ENCODE results near the gene CPA5. TPM values are rescaled to one million over a fixed set of nuclear protein-coding genes. Genes with fewer than 3 reads are reported as not detected.

The CPA5 gene
- total and polyA plus RNA-seq, 9 of the 15 experiments (the other 6 are each of a cell fraction or from before 2014, with no cell fraction given): 0.13 to 2.4 (median 0.91) TPM

DNA sequence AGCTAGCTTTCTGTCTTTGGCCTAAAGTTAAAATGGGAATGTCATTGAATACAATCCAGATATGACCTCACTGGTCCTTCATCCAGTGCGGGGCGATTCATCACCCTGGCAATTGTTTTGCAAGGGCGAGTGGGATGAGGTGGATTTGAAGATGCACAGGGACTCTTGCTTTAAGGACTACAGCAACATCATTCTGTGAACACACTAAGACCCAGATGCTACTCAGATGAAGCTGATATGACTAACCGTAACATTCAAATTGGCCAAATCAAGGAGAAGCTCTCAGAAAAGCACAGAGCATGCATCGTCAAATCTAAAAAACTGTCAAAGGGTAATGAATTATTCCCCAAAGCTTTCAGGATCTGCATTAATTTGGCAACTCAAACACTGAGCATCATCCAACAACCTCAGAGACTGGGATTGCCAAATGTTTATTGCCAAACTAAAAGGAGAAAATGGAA lies 48.5 kb downstream of the CPA5 start:
- no TSS peak for BruUV-seq (replicated peaks)
- H3K9me1 ChIP-seq (ENCODE audit: control insufficient read depth, insufficient read depth, low read length): no peaks in the 10 kb centered on the region
- H3K27ac ChIP-seq (ENCODE audit: extremely low read depth, low read depth, low read length): no peak overlapping the region
- POLR2A ChIA-PET: interaction anchor here (1.0 to 1.4 kb wide), 4 partner anchors 9 to 62 kb away, joined by 3 to 7 read pairs (median 4); no protein-coding TSS in a partner anchor
- intact Hi-C loops (cut with micrococcal nuclease) (no loop called here), in situ Hi-C loops (cut with MboI) (no loop called here)
- 49% methylated on average over 5 of the region's 5 CpGs for WGBS (ENCODE audit: insufficient coverage, low coverage, missing lambda C conversion rate)
- TF ChIP-seq MEIS2 (IDR thresholded peaks at IDR 0.05; ENCODE audit: partially characterized antibody): peak; percentile 2
- TF ChIP-seq KDM1A (IDR thresholded peaks at IDR 0.05): no peak
- TF ChIP-seq MECOM (CRISPR knock-in tag; IDR thresholded peaks at IDR 0.05): 0 out of 2 replicates have a peak, but pooled peaks have one; percentile 42
- no peaks in the 10 kb centered on the region for H4K20me1 ChIP-seq (replicated peaks; ENCODE audit: control insufficient read depth, insufficient read depth, low read length)
- no peaks in the 10 kb centered on the region for H3K9me3 ChIP-seq (replicated peaks; ENCODE audit: control insufficient read depth, insufficient read depth, low read depth, low read length)
- H3K9ac ChIP-seq (ENCODE audit: insufficient read depth in 1 of 2, low read depth in 2 of 2, low read length in 2 of 2): no peak overlapping the region
- no peaks in the 10 kb centered on the region for H3K79me2 ChIP-seq (ENCODE audit: control insufficient read depth, insufficient read depth, low read length)
- FAIRE-seq (no peak), ATAC-seq (no peak; the same call in 1 of the 3 replicates), DNase-seq (ENCODE audit: extremely low read depth in 1 of 4, low spot score in 3 of 4) (no peak)
- H3K4me1 ChIP-seq (replicated peaks in 1 of 2; ENCODE audit: control insufficient read depth in 2 of 2, insufficient read depth in 2 of 2, low read length in 2 of 2): peaks cover 0 to 8% of the 10 kb centered on the region in 2 experiments; a peak in 3 of 5 replicates
- H3K36me3 ChIP-seq (ENCODE audit: control insufficient read depth, insufficient read depth, low read length): no peaks in the 10 kb centered on the region
- H3K27me3 ChIP-seq (ENCODE audit: control insufficient read depth in 2 of 2, insufficient read depth in 2 of 2, low read length in 2 of 2): peaks cover 3 to 13% of the 10 kb centered on the region in 2 experiments; a peak in 3 of 5 replicates
- no peak overlapping the region for H3K4me2 ChIP-seq (ENCODE audit: insufficient read depth, low read length)
- no peak overlapping the region for H3K4me3 ChIP-seq
- H2AFZ ChIP-seq (ENCODE audit: low read depth, low read length): no peak overlapping the region
- CTCF ChIA-PET (ENCODE audit: low intra/inter-chr PET ratio): no interaction called here

DNA sequence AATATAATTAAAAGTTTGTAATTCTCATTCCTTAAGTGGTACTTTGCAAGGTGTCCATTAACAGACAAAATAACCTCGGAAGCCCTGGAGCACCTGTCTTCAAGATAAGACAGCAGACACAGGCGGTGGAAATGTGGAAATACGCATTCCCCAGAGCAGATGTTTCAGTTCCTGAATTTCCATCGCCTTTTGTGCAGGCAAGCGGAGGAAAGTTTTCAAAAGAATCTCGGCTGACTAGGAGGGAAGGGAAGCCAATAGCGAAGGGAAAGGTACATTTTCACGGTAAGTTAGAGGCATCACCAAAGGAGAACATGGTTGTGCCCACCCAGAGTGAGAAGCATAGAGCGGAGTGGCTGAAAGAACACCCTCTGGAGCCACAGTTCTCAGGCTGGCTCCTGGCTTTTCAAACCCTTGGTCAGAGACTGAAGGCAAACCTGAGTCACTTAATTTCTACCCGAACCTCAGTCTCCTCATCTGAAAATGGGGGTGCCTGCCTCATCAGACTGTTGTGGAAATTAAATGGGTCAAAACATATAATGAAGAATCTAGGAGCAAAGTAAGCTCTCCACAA lies 49.3 kb downstream of the CPA5 start:
- WGBS (ENCODE audit: insufficient coverage, low coverage, missing lambda C conversion rate): 13% methylated on average over 10 of the region's 10 CpGs
- ChIA-PET POLR2A (interaction anchor here (0.6 to 1.1 kb wide), 2 partner anchors 34 to 1274 kb away, joined by 3 read pairs; no protein-coding TSS in a partner anchor), CTCF (ENCODE audit: low intra/inter-chr PET ratio) (no interaction called here)
- Histone ChIP-seq H3K9me3 (replicated peaks; ENCODE audit: control insufficient read depth, insufficient read depth, low read depth, low read length) (no peaks in the 10 kb centered on the region), H4K20me1 (replicated peaks; ENCODE audit: control insufficient read depth, insufficient read depth, low read length) (no peaks in the 10 kb centered on the region), H3K27ac (ENCODE audit: extremely low read depth, low read depth, low read length) (no peak overlapping the region), H3K4me3 (no peak overlapping the region), H3K4me2 (ENCODE audit: insufficient read depth, low read length) (no peak overlapping the region), H3K4me1 (replicated peaks in 1 of 2; ENCODE audit: control insufficient read depth in 2 of 2, insufficient read depth in 2 of 2, low read length in 2 of 2) (peaks cover 0 to 8% of the 10 kb centered on the region in 2 experiments; a peak in 3 of 5 replicates), H3K9ac (ENCODE audit: insufficient read depth in 1 of 2, low read depth in 2 of 2, low read length in 2 of 2) (no peak overlapping the region), H3K27me3 (ENCODE audit: control insufficient read depth in 2 of 2, insufficient read depth in 2 of 2, low read length in 2 of 2) (peaks cover 3 to 15% of the 10 kb centered on the region in 2 experiments; a peak in 3 of 5 replicates), H2AFZ (ENCODE audit: low read depth, low read length) (no peak overlapping the region), H3K79me2 (ENCODE audit: control insufficient read depth, insufficient read depth, low read length) (no peaks in the 10 kb centered on the region), H3K36me3 (ENCODE audit: control insufficient read depth, insufficient read depth, low read length) (no peaks in the 10 kb centered on the region), H3K9me1 (ENCODE audit: control insufficient read depth, insufficient read depth, low read length) (no peaks in the 10 kb centered on the region)
- no peak for FAIRE-seq
- intact Hi-C loops (cut with micrococcal nuclease) (no loop called here), in situ Hi-C loops (cut with MboI) (no loop called here)
- ATAC-seq: peak; percentile 8; the same call in 1 of the 3 replicates
- TF ChIP-seq, protein P1, sequence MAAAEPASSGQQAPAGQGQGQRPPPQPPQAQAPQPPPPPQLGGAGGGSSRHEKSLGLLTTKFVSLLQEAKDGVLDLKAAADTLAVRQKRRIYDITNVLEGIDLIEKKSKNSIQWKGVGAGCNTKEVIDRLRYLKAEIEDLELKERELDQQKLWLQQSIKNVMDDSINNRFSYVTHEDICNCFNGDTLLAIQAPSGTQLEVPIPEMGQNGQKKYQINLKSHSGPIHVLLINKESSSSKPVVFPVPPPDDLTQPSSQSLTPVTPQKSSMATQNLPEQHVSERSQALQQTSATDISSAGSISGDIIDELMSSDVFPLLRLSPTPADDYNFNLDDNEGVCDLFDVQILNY (CRISPR knock-in tag; IDR thresholded peaks at IDR 0.05): no peak
- TF ChIP-seq ZEB2 (IDR thresholded peaks at IDR 0.05) (peak; percentile 24; the same call in 1 of the 2 replicates), CBFA2T3 (IDR thresholded peaks at IDR 0.05) (peak; percentile 49; the same call in 1 of the 2 replicates), SPI1 (IDR thresholded peaks at IDR 0.05; ENCODE audit: borderline replicate concordance, low read depth, low read length) (peak; percentile 38; the same call in 1 of the 2 replicates), TAL1 (IDR thresholded peaks at IDR 0.05) (peak; percentile 44; the same call in 1 of the 2 replicates), CBFA2T2 (conservative IDR thresholded peaks at IDR 0.05) (peak; percentile 26; the same call in 1 of the 2 replicates), ARID1B (IDR thresholded peaks at IDR 0.05) (0 out of 2 replicates have a peak, but pooled peaks have one; percentile 20), RNF2 (IDR thresholded peaks at IDR 0.05) (0 out of 2 replicates have a peak, but pooled peaks have one; percentile 2), RBM25 (IDR thresholded peaks at IDR 0.05; ENCODE audit: low read depth, low read length, severe bottlenecking) (peak; percentile 22), ZNF780A (CRISPR knock-in tag; IDR thresholded peaks at IDR 0.05) (no peak), TEAD4 (IDR thresholded peaks at IDR 0.05; ENCODE audit: low read length) (peak; percentile 81; the same call in 1 of the 2 replicates), TEAD4 (CRISPR knock-in tag; IDR thresholded peaks at IDR 0.05; ENCODE audit: borderline replicate concordance) (no peak)
- TF ChIP-seq, protein P2, sequence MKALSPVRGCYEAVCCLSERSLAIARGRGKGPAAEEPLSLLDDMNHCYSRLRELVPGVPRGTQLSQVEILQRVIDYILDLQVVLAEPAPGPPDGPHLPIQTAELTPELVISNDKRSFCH (CRISPR knock-in tag; IDR thresholded peaks at IDR 0.05): no peak
- TF ChIP-seq, protein P2 (tag; IDR thresholded peaks at IDR 0.05): no peak
- no peak for DNase-seq (ENCODE audit: extremely low read depth in 1 of 4, low spot score in 3 of 4)
- BruUV-seq (replicated peaks): no TSS peak

Data from K562 (cell line).